Osteocyte (in vitro differentiated cells): ENCODE data around the gene PPP1R8. TPM values are rescaled to one million over a fixed set of nuclear protein-coding genes. Genes with fewer than 3 reads are reported as not detected.

Experiments used
- DNase-seq: peaks from one replicate; pipeline ENCODE4 v3.0.0; 2021; ENCODE audit warnings: mixed read lengths; ENCODE audit not compliant: unreplicated experiment; ENCODE audit errors: extremely low spot score
- H3K27ac Mint-ChIP-seq: one replicate; pipeline ENCODE4 v1.8.0; 2021; ENCODE audit warnings: mild to moderate bottlenecking, mixed read lengths; ENCODE audit not compliant: unreplicated experiment
- H3K27me3 Mint-ChIP-seq: one replicate; pipeline ENCODE4 v1.8.0; 2021; ENCODE audit warnings: mixed read lengths; ENCODE audit not compliant: unreplicated experiment
- H3K36me3 Mint-ChIP-seq: one replicate; pipeline ENCODE4 v1.8.0; 2021; ENCODE audit warnings: mixed read lengths; ENCODE audit not compliant: unreplicated experiment
- H3K4me1 Mint-ChIP-seq: one replicate; pipeline ENCODE4 v1.8.0; 2021; ENCODE audit warnings: mixed read lengths; ENCODE audit not compliant: unreplicated experiment
- H3K4me3 Mint-ChIP-seq: one replicate; pipeline ENCODE4 v1.8.0; 2021; ENCODE audit warnings: mild to moderate bottlenecking, moderate library complexity, mixed read lengths; ENCODE audit not compliant: unreplicated experiment
- H3K9me3 Mint-ChIP-seq: one replicate; pipeline ENCODE4 v1.8.0; 2021; ENCODE audit warnings: mixed read lengths; ENCODE audit not compliant: unreplicated experiment
- total RNA-seq: library from RNA; stranded (reverse); gene quantifications from 2 replicates; pipeline ENCODE4 v1.2.1, GENCODE V29; 2021
- TF ChIP-seq, protein P1 (sequence below): fragments of 200-600 bp; sonication (generic); IDR thresholded peaks from 2 replicates; pipeline ENCODE4 v1.5.0; 2021; ENCODE audit warnings: antibody characterized with exemption, mild to moderate bottlenecking, moderate library complexity

The PPP1R8 gene
- total RNA-seq, 1 donor from 2014 or later: 49.6 TPM

DNA sequence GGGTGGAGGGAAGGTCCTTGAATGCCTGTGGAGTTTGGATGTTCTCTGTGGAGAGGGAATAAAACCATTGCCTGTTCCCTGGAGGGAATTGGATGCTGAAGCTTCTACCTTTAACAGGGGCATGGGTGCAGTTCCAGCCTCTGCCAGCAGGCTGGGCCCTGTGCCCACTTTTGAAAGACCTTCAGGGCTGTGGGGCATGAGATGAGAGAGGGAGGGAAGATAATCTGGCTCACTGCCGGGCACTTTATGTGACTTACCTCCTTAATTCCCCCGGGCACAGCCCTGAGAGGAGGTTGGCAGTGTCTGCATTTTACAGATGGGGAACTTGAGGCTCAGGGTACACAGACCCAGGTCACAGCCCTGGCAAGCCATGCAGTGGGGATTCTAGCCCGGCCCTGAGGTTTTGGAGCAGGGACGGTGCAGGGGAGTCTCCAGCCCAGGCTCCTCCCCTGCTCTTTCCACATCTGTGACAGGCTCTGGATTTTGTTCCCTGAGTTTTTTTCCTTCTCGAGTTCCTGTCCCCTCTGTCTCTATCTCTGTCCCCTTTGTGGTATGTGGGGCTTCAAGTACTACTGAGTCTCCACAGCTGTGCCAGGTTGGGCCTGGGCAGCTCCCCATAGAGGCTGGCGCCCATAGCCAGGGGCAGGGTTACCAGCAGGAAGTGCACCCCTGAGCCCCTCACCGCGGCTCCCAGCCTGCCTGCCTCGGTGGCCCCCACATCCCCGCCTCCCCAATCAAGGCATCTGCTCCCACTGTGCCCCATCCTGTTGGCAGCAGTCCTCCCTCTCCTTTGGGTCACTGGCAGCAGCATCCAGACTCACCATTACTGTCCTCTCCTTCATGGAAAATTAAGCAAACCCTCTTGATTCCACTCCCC is 27.7 kb downstream of the PPP1R8 start:
- Mint-ChIP-seq H3K36me3 (no peaks in the 10 kb centered on the region), H3K9me3 (no peaks in the 10 kb centered on the region), H3K27ac (no peak overlapping the region), H3K4me3 (no peak overlapping the region), H3K4me1 (peaks cover 7% of the 10 kb centered on the region), H3K27me3 (no peaks in the 10 kb centered on the region)
- peak; percentile 94 for DNase-seq
- TF ChIP-seq, protein P1, sequence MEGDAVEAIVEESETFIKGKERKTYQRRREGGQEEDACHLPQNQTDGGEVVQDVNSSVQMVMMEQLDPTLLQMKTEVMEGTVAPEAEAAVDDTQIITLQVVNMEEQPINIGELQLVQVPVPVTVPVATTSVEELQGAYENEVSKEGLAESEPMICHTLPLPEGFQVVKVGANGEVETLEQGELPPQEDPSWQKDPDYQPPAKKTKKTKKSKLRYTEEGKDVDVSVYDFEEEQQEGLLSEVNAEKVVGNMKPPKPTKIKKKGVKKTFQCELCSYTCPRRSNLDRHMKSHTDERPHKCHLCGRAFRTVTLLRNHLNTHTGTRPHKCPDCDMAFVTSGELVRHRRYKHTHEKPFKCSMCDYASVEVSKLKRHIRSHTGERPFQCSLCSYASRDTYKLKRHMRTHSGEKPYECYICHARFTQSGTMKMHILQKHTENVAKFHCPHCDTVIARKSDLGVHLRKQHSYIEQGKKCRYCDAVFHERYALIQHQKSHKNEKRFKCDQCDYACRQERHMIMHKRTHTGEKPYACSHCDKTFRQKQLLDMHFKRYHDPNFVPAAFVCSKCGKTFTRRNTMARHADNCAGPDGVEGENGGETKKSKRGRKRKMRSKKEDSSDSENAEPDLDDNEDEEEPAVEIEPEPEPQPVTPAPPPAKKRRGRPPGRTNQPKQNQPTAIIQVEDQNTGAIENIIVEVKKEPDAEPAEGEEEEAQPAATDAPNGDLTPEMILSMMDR: peak; percentile 96

DNA sequence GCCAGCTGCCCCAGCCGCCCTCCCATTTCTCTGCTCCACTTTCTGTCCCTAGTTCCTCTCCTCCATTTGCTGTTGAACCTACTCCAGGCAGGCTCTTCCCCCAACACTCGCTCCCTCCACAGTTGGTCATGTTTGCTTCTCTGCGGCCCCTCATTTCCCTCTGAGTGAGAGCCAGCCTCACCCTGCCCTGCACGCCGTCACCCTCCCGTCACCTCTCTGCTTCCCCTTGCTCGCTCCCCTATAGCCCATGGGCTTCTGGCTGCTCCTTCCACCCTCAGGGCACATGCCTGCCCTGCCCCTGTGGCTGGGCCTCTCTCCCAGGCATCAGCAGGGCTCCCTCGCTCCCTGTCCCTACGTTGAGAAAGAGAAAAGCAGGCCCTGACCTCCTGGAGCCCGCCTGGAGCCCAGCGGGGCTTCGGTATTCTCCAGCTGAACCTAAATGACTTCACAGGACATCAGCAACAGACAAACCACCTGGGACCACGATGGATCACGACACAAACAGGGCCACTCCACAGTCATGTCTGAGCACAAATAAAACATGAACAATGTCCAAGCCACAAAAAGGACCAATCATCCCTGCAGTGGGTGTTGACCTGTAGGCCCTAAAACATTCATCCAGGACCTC is 28.5 kb downstream of the PPP1R8 start:
- H3K27ac Mint-ChIP-seq: no peak overlapping the region
- TF ChIP-seq, protein P1: no peak
- DNase-seq: no peak
- no peaks in the 10 kb centered on the region for H3K9me3 Mint-ChIP-seq
- peaks cover 11% of the 10 kb centered on the region for H3K4me1 Mint-ChIP-seq
- H3K36me3 Mint-ChIP-seq: no peaks in the 10 kb centered on the region
- H3K27me3 Mint-ChIP-seq: no peaks in the 10 kb centered on the region
- H3K4me3 Mint-ChIP-seq: no peak overlapping the region

DNA sequence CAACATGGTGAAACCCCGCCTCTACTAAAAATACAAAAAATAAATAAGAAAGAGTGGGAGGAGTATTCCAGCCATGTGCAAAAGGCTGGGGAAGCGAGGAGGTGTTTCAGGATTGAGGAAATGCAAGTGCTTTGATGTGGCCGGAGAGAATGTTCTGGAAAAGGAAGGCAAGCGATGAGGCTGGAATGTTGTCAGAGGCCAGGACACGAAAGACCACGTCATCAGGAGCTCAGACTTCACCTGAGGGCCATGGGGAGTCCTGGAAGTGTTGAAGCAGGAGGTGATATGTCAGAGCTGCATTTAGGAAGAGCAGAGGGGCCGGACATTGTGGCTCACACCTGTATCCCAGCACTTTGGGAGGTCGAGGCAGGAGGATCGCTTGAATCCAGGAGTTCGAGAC is 30.9 kb downstream of the PPP1R8 start:
- H3K36me3 Mint-ChIP-seq: no peaks in the 10 kb centered on the region
- H3K27me3 Mint-ChIP-seq: no peaks in the 10 kb centered on the region
- H3K27ac Mint-ChIP-seq: no peak overlapping the region
- peaks cover 12% of the 10 kb centered on the region for H3K4me1 Mint-ChIP-seq
- TF ChIP-seq, protein P1: no peak
- no peak for DNase-seq
- H3K4me3 Mint-ChIP-seq: no peak overlapping the region
- H3K9me3 Mint-ChIP-seq: no peaks in the 10 kb centered on the region

DNA sequence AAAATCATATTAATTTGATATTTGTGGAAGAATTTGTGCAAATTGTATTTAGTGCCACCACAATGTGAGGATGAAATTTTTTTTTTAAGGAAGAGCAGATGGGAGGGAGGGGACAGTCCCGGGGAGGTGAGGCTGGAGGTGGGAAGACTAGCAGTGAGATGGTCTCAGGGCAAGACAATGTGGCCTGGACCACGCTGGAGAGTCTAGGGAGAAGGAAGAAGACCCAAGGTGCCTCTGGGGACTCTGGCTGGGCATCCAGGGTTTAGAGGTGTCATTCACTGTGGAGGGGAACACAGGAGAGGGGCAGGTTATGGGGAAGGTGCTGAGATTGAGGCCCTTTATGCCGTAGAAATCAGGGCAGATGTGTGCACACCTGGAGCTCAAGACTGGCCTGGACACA is 31.4 kb downstream of the PPP1R8 start:
- TF ChIP-seq, protein P1: no peak
- Mint-ChIP-seq H3K4me3 (no peak overlapping the region), H3K9me3 (no peaks in the 10 kb centered on the region), H3K4me1 (peaks cover 12% of the 10 kb centered on the region), H3K27ac (no peak overlapping the region), H3K36me3 (no peaks in the 10 kb centered on the region), H3K27me3 (no peaks in the 10 kb centered on the region)
- no peak for DNase-seq
